Mesenchymal stem cell (in vitro differentiated cells and primary cell): ENCODE results near the gene ERGIC3.

ENCODE experiments used
- DNase-seq: peaks from one replicate; pipeline ENCODE4 v3.0.0-alpha.2; 2013
- H2AFZ ChIP-seq: one replicate; pipeline ENCODE4 v1.6.1; 2013; ENCODE audit warnings: low read depth, mild to moderate bottlenecking, control low read depth, inconsistent platforms, low read length, moderate library complexity
- H2AK5ac ChIP-seq: 2 replicates; pipeline ENCODE4 v1.6.1; 2013; ENCODE audit warnings: low read length, moderate library complexity, mild to moderate bottlenecking, inconsistent platforms; ENCODE audit not compliant: severe bottlenecking
- H2BK120ac ChIP-seq: one replicate; pipeline ENCODE4 v1.6.1; 2013; ENCODE audit warnings: low read depth, mild to moderate bottlenecking, inconsistent platforms, low read length, moderate library complexity
- H2BK12ac ChIP-seq, 2 experiments: one replicate each; pipeline ENCODE4 v1.6.1; 2013; ENCODE audit warnings: inconsistent platforms in 2 of 2, low read length in 2 of 2, mild to moderate bottlenecking in 2 of 2, moderate library complexity in 2 of 2, control low read depth in 1 of 2
- H2BK15ac ChIP-seq: one replicate; pipeline ENCODE4 v1.6.1; 2013; ENCODE audit warnings: mild to moderate bottlenecking, low read depth, inconsistent platforms; ENCODE audit not compliant: poor library complexity, severe bottlenecking
- H2BK5ac ChIP-seq: 2 replicates; pipeline ENCODE4 v1.6.1; 2013; ENCODE audit warnings: low read depth, mild to moderate bottlenecking, low read length, control low read depth, inconsistent platforms; ENCODE audit not compliant: poor library complexity, severe bottlenecking
- H3K14ac ChIP-seq, 2 experiments: one replicate each; pipeline ENCODE4 v1.6.1; 2013; ENCODE audit warnings: inconsistent platforms in 2 of 2, low read length in 2 of 2, control low read depth in 1 of 2, mild to moderate bottlenecking in 1 of 2, moderate library complexity in 1 of 2
- H3K18ac ChIP-seq, 2 experiments: one replicate each; pipeline ENCODE4 v1.6.1; 2013; ENCODE audit warnings: inconsistent platforms in 2 of 2, low read length in 2 of 2, control low read depth in 1 of 2, low read depth in 1 of 2, mild to moderate bottlenecking in 1 of 2
- H3K23ac ChIP-seq, 2 experiments: one replicate each; pipeline ENCODE4 v1.6.1; 2013; ENCODE audit warnings: inconsistent platforms in 2 of 2, low read length in 2 of 2, mild to moderate bottlenecking in 2 of 2, moderate library complexity in 2 of 2, control low read depth in 1 of 2
- H3K27ac ChIP-seq: 2 replicates; pipeline ENCODE4 v1.5.1; 2013; ENCODE audit warnings: mild to moderate bottlenecking, moderate library complexity, low read length, control low read depth, inconsistent platforms; ENCODE audit not compliant: poor library complexity, severe bottlenecking
- H3K27me3 ChIP-seq, 2 experiments: 2 replicates each; pipeline versions ENCODE4 v1.6.1 to v1.7.0; 2013; ENCODE audit warnings: low read length in 2 of 2, mild to moderate bottlenecking in 2 of 2, moderate library complexity in 2 of 2, control low read depth in 1 of 2, inconsistent platforms in 1 of 2; ENCODE audit not compliant: control insufficient read depth in 1 of 2, insufficient read depth in 1 of 2
- H3K36me3 ChIP-seq, 2 experiments: 2 replicates each; pipeline versions ENCODE4 v1.6.1 to v1.7.0; 2013; ENCODE audit warnings: low read length in 2 of 2, control low read depth in 1 of 2, inconsistent platforms in 1 of 2, low read depth in 1 of 2, mild to moderate bottlenecking in 1 of 2; ENCODE audit not compliant: insufficient read depth in 2 of 2, control insufficient read depth in 1 of 2
- H3K4ac ChIP-seq, 2 experiments: one replicate each; pipeline ENCODE4 v1.6.1; 2013; ENCODE audit warnings: inconsistent platforms in 2 of 2, low read length in 2 of 2, mild to moderate bottlenecking in 2 of 2, moderate library complexity in 2 of 2, control low read depth in 1 of 2, low read depth in 1 of 2
- H3K4me1 ChIP-seq: 2 replicates; pipeline ENCODE4 v1.6.1; 2013; ENCODE audit warnings: low read depth, low read length, control low read depth; ENCODE audit not compliant: control insufficient read depth, insufficient read depth
- H3K4me2 ChIP-seq: 2 replicates; pipeline ENCODE4 v1.6.1; 2013; ENCODE audit warnings: low read length, mild to moderate bottlenecking, inconsistent platforms; ENCODE audit not compliant: poor library complexity, severe bottlenecking
- H3K4me3 ChIP-seq, 2 experiments: 2 replicates each; pipeline versions ENCODE4 v1.5.1 to v1.7.0; 2013; ENCODE audit warnings: low read length in 2 of 2, mild to moderate bottlenecking in 2 of 2, control low read depth in 1 of 2, low read depth in 1 of 2; ENCODE audit not compliant: insufficient read depth in 1 of 2
- H3K79me1 ChIP-seq: replicated peaks from 2 replicates; pipeline ENCODE4 v1.6.1; 2013; ENCODE audit warnings: mild to moderate bottlenecking, control low read depth, low read length, inconsistent platforms; ENCODE audit not compliant: poor library complexity, severe bottlenecking
- H3K9ac ChIP-seq: 2 replicates; pipeline ENCODE4 v1.7.0; 2013; ENCODE audit warnings: mild to moderate bottlenecking, low read length, moderate library complexity
- H3K9me3 ChIP-seq: 2 replicates; pipeline ENCODE4 v1.7.0; 2013; ENCODE audit warnings: mild to moderate bottlenecking, low read length; ENCODE audit not compliant: control insufficient read depth
- H4K8ac ChIP-seq: one replicate; pipeline ENCODE4 v1.6.1; 2013; ENCODE audit warnings: inconsistent platforms, mild to moderate bottlenecking, low read length, moderate library complexity
- H4K91ac ChIP-seq: one replicate; pipeline ENCODE4 v1.6.1; 2013; ENCODE audit warnings: mild to moderate bottlenecking, low read length, inconsistent platforms
- WGBS: methylation state at CpG from one replicate; pipeline ENCODE4 v1.1.7; 2013; ENCODE audit warnings: mixed read lengths; 5-methylcytosine and 5-hydroxymethylcytosine counted together

Gene ERGIC3

DNA sequence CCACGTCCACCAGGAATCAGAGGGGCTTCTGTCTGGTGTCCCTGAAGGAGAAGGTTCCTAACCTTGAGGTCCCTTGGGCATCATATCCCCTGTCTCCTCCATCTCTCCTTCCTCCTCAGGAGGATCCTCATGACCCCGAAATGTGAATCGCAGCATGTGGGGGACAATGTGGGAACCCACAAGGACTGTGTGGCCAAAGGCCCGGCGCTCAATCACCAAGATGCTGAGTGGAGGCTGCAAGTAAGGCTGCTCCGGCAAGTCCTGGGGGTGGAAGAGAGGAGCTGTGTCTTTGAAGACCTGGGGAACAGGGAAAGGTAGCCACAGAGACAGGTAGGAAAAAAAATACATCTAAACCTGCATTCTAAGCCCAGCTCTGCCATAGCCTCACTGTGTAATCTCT, 37.3 kb downstream of the ERGIC3 start:
- H4K91ac ChIP-seq, result no peak overlapping the region
- no peak overlapping the region for H3K4me3 ChIP-seq
- H3K4ac ChIP-seq, result no peak overlapping the region
- peaks cover 0 to 17% of the 10 kb centered on the region in 2 experiments for H3K27me3 ChIP-seq
- no peak overlapping the region for H4K8ac ChIP-seq
- no peaks in the 10 kb centered on the region for H3K9me3 ChIP-seq
- DNase-seq, result no peak
- H2AFZ ChIP-seq, result no peak overlapping the region
- no peaks in the 10 kb centered on the region for H3K79me1 ChIP-seq
- H2BK5ac ChIP-seq, result no peak overlapping the region
- H3K4me2 ChIP-seq, result no peak overlapping the region
- 97% methylated on average over 5 of the region's 6 CpGs for WGBS
- H2AK5ac ChIP-seq, result no peak overlapping the region
- H3K23ac ChIP-seq, result no peak overlapping the region
- no peaks in the 10 kb centered on the region for H3K4me1 ChIP-seq
- no peak overlapping the region for H3K18ac ChIP-seq
- no peak overlapping the region for H2BK15ac ChIP-seq
- H2BK12ac ChIP-seq, result no peak overlapping the region
- no peak overlapping the region for H3K27ac ChIP-seq
- H3K9ac ChIP-seq, result no peak overlapping the region
- H3K14ac ChIP-seq, result no peak overlapping the region
- H2BK120ac ChIP-seq, result no peak overlapping the region
- H3K36me3 ChIP-seq, result no peaks in the 10 kb centered on the region

DNA sequence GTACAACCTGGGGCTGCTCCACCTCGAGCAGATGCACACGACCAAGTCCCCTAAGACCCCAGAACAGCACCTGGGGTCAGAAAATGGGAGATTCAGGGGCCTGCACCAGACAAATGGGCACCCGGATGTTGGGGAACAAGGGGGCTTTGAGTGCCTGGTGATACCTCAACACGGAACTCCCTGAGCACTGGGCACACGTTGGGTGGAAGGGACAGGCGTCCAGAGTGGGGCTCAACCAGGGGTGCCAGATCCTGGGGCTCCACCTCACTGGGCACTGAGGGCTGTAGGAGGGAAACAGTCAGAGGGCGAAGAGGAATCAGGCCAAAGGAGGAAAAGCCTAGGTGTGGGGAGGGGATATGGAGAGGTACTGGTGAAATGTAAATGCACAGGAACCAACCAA, 40.3 kb downstream of the ERGIC3 start:
- no peak overlapping the region for H3K18ac ChIP-seq
- H3K4me3 ChIP-seq, result no peak overlapping the region
- no peaks in the 10 kb centered on the region for H3K9me3 ChIP-seq
- DNase-seq, result no peak
- H3K23ac ChIP-seq, result no peak overlapping the region
- H2AFZ ChIP-seq, result no peak overlapping the region
- no peak overlapping the region for H2BK12ac ChIP-seq
- H4K8ac ChIP-seq, result no peak overlapping the region
- H3K4ac ChIP-seq, result no peak overlapping the region
- H3K27me3 ChIP-seq, result peaks cover 0 to 4% of the 10 kb centered on the region in 2 experiments
- H3K9ac ChIP-seq, result no peak overlapping the region
- no peak overlapping the region for H2BK15ac ChIP-seq
- H3K4me1 ChIP-seq, result peaks cover 2% of the 10 kb centered on the region
- H2BK5ac ChIP-seq, result no peak overlapping the region
- H3K79me1 ChIP-seq, result no peaks in the 10 kb centered on the region
- H4K91ac ChIP-seq, result no peak overlapping the region
- WGBS, result 89% methylated on average over 7 of the region's 7 CpGs
- H3K27ac ChIP-seq, result no peak overlapping the region
- H3K14ac ChIP-seq, result no peak overlapping the region
- no peaks in the 10 kb centered on the region for H3K36me3 ChIP-seq
- H2AK5ac ChIP-seq, result no peak overlapping the region
- H2BK120ac ChIP-seq, result no peak overlapping the region
- no peak overlapping the region for H3K4me2 ChIP-seq

DNA sequence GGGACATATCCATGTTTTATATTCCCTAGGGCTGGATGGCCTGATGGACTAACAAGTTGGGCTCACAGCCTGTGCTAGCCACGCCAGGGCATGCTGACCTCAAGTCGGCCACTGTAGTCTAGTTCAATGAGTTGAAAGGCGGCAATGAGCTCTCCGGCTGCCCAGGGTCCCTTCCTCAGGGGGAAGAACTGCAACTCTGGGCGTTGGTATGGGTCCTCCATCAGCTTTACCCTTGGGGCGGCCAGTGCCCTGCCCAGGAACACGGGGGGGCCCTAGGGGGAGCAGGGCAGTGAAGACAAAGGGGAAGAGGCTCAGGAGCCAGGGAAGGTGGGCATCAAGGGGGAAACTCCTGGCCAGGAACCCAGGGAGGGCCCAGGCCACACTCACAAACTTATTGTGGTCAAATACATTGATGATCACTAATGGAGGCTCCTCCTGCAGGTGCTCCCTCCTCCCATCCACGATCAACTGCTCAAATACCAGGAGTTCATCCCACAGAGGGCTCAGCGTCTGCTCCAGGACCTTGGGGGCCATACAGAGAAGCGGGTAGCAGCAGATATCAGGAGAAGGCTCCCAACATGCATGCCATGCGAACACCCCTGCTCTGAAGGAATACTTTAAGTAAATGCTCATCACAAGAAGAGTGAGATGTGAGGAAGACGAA, 41.0 kb downstream of the ERGIC3 start:
- peaks cover 0 to 3% of the 10 kb centered on the region in 2 experiments for H3K27me3 ChIP-seq
- no peak overlapping the region for H4K8ac ChIP-seq
- H3K14ac ChIP-seq, result no peak overlapping the region
- DNase-seq, result no peak
- H3K9ac ChIP-seq, result no peak overlapping the region
- no peak overlapping the region for H3K4ac ChIP-seq
- no peak overlapping the region for H3K18ac ChIP-seq
- no peak overlapping the region for H2BK12ac ChIP-seq
- H4K91ac ChIP-seq, result no peak overlapping the region
- H3K79me1 ChIP-seq, result no peaks in the 10 kb centered on the region
- H2BK120ac ChIP-seq, result no peak overlapping the region
- no peaks in the 10 kb centered on the region for H3K36me3 ChIP-seq
- no peak overlapping the region for H2AK5ac ChIP-seq
- no peak overlapping the region for H2AFZ ChIP-seq
- H2BK15ac ChIP-seq, result no peak overlapping the region
- H2BK5ac ChIP-seq, result no peak overlapping the region
- 91% methylated on average over 12 of the region's 12 CpGs for WGBS
- peaks cover 2% of the 10 kb centered on the region for H3K4me1 ChIP-seq
- no peak overlapping the region for H3K23ac ChIP-seq
- H3K9me3 ChIP-seq, result no peaks in the 10 kb centered on the region
- no peak overlapping the region for H3K27ac ChIP-seq
- no peak overlapping the region for H3K4me2 ChIP-seq
- H3K4me3 ChIP-seq, result no peak overlapping the region

DNA sequence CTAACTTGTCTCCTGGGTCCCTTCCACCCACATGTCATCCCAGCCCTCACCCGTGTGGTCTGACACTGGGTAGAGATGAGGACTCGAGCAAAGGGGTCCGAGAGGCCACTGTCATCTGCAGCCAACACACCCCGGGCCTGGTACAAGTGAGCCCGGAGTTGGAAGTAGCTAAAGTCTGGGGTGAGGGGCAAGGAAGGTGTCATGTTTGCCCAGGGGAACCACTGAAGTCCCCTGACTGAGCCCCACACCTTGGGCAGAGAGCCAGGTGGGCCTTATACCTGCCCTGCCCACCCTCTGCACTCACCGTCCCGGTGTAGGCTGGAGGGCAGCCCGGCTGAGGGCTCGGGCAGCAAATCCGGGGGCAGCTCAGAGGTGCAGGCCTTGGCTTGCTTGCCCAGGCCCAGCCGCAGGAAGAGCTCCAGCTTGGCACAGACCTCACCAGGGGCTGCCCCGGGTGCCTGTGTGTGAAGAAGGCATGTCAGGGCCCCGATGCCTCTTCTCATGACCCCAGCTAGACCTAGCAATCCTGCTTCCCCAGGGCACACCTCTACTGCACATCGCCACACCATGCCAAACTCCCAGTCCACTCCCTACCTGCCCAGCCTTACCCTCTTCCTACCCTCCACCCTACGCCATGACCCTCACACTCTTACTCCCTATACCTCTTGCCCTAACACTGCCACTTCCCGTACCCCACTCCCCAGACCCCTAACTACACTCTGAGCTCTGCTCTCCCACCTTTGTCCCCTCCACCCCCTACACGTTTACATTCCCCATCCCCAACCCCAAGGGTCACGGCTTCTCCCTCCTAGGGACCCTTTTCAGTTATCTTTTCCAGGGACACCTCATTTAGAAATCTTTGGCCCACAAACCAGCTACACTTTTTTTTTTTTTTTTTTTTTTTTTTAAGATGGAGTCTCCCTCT, 42.0 kb downstream of the ERGIC3 start:
- Histone ChIP-seq H3K79me1 (no peaks in the 10 kb centered on the region), H4K91ac (no peak overlapping the region), H3K4me2 (no peak overlapping the region), H3K18ac (no peak overlapping the region), H3K9me3 (no peaks in the 10 kb centered on the region), H3K4me1 (peaks cover 2% of the 10 kb centered on the region), H3K4me3 (no peak overlapping the region), H3K27ac (no peak overlapping the region), H4K8ac (no peak overlapping the region), H2BK120ac (no peak overlapping the region), H3K23ac (no peak overlapping the region), H3K27me3 (peaks cover 0 to 2% of the 10 kb centered on the region in 2 experiments), H3K14ac (no peak overlapping the region), H2AFZ (no peak overlapping the region), H3K36me3 (no peaks in the 10 kb centered on the region), H2BK15ac (no peak overlapping the region), H3K9ac (no peak overlapping the region), H3K4ac (no peak overlapping the region), H2BK5ac (no peak overlapping the region), H2AK5ac (no peak overlapping the region), H2BK12ac (no peak overlapping the region)
- 92% methylated on average over 16 of the region's 18 CpGs for WGBS
- DNase-seq, result no peak
